Measurements from ENCODE around the gene ATP9B.

Gene ATP9B

DNA sequence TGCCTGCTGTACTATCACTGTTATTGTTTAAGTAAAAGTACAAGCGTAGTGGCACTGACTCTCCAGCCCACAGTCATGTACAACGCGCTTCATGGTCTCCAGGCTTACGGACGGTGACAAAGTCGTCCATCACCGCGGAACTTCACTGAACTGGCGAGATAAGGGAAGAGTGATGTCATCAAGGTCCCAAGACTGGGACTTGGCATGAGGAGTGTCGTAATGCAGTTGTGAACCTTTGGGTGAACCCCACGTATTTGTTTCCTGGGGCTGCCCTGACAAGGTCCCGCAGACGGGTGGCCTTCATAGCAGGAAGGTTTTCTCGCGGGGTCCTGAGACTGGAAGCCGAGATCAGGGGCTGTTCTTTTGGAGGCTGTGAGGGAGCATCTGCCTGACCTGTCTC, 343.8 kb downstream of the ATP9B start:
- DNase-seq (ENCODE audit: low spot score): no peak

DNA sequence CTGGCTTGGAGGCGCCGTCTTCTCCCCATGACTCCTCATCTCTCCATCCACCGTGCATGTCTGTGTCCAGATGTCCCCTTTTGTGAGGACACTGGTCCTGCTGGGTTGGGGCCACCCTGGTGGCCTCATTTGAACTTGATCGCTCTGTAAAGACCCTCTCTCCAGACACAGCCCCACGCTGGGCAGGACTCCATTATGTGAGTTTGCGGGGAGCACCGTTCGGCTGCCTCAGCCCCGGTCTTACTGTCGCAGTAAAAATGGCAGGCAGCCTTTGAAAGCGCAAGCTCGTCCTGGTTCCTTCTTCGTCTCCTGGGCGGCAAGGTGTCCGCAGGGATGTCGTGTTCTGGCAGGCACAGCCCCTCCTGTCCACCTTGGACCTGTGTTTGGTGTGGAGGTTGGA, 344.2 kb downstream of the ATP9B start:
- no peak for DNase-seq (ENCODE audit: low spot score)

DNA sequence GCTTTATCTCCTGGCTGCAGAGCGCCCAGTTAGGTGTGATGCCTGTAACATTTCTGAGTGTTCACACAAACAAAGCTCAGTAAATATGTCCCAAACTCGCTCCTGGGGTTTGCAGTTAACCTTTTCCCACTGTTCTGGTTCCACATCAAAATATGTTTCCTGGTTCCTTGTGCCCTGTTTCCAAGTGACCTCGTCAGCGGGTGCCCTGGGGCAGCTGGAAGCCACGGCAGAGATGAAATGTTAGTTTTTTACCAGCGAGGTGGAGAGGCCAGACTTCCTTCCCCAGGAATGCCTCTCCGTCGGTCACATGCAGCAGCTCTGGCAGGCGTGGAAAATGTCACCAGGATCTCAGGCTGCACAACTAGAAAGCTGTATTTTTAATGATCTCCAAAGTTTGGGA, 344.7 kb downstream of the ATP9B start:
- DNase-seq (ENCODE audit: low spot score): no peak

DNA sequence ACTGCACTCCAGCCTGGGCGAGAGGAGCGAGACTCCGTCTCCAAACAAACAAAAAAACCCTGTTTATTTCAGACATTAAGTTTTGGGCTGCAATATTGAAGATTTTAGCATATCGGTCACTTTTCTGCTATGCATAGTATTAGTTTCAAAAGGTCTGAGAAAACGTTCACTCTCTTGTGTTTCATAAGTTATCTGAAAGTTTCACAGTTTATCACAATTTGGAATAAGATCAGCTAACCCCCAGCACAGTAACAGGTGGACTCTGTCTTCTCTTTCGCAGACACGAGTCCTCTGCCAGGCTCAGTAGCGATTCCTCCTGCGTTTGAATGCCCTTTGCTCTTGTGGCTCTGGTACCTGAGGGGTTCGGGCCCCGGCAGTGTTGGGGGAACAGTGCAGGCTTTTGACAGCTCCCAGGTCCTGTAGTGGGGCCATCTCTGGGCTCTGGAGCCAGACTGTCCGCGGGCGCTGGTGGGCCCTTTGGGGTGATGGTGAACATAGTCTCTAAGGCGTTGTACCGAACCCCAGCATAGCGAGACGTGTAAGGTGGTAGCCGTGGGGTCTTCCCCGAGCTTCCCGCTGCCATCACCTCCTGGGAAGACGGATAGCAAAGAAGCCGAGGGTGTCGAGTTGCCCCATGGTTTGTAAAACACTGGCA, 347.0 kb downstream of the ATP9B start:
- DNase-seq (ENCODE audit: low spot score): no peak

DNA sequence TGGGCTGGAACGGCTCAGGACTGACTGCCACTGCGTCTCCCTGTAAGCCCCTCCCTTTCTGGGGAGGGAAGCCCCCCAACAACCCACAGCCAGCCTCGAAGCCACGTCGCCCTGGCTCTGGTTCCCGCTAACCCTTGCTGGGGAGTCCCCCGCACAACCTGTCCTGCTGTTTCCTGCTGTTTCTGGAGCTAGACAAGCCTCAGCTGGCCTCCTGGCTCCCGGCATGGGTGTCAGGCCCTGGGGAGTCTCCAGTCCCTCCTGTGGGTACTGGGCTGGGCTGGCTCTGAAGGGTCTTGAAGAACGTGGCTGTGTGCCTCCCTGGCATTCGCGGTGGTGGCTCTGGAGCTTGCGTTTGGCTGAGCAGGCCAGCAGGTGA, 347.5 kb downstream of the ATP9B start:
- no peak for DNase-seq (ENCODE audit: low spot score)

DNA sequence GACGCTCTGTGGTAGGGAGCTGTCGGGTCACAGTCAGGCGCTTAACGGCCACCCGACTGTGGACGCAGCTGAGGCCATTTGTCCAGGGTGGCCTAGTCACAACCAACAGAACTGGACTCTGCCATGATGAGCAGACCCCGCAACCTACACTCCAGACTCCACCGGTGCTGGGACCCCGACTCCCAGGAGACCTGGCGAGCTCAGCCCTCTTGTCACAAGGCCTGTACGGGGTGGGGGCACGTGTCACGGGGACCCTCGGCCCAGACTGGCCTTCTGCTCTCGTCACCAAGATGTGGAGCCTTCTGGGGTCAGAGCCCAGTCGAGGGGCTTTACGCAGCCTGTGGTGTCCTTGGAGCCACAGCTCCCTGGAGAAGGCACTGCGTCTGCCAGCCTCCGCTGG, 349.0 kb downstream of the ATP9B start:
- DNase-seq (ENCODE audit: low spot score): no peak

DNA sequence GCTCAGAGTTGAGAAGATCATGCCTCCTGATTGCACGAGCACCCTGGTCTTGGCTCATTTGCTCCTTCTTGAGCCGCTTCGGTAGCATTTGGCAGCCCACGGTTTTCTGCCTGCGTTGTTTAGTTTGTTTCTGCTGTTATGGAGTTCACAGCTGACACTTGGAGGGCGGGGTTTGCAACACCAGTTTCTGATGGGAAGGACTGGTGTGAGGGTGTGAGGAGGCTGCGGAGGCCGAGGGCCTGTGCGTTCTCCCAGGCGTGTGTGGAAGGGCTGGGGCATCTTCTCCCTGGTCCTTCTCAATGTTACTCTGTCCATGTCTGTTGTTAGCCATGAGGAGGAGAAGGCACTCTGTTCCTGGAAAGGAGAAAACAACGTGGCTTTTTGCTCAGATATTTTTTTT, 349.4 kb downstream of the ATP9B start:
- no peak for DNase-seq (ENCODE audit: low spot score)

DNA sequence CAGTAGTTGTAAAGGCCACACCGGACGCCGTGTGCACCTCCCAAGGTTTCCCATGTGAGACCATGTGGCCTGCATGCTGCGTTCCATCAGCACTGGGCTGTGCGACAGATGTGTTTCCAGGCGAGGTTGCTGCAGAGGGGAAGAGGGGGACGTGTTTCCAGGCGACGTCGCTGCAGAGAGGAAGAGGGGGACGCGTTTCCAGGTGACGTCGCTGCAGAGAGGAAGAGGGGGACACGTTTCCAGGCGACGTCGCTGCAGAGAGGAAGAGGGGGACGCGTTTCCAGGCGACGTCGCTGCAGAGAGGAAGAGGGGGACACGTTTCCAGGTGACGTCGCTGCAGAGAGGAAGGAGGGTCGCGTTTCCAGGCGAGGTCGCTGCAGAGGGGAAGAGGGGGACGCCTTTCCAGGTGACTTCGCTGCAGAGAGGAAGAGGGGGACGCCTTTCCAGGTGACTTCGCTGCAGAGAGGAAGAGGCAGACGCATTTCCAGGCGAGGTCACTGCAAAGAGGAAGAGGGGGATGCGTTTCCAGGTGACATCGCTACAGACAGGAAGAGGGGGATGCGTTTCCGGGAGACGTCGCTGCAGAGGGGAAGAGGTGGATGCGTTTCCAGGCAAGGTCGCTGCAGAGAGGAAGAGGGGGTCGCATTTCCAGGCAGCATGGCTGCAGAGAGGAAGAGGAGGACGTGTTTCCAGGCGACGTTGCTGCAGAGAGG, 351.0 kb downstream of the ATP9B start:
- DNase-seq (ENCODE audit: low spot score): no peak

DNA sequence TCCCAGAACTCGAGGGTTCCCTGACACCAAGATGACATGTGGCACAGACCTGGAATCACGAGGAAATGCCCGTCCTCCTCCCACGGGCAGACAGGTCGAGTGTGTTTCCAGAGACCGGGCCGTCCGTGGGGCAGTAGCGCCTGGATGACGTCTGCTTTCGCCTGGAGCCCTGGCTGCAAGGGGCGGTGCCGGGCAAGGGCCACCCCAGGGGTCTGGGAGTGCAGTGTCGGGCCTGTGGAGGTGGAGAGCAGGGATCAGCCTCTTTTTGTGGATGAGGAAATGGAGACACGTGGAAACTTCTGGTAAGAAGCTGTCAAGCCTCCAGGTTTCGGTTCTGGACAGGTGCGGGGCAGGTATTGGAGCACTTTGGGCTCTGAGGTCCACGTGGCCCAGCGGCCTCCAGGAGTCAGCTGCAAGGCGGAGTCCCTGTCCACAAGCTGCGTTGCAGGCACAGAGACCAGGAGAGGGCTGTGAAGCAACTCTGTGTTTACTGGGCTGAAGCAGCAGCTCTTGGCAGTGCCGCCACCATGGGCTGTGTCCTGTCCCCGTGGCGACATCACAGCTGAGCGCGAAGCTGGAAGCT, 352.2 kb downstream of the ATP9B start:
- DNase-seq (ENCODE audit: low spot score): no peak

DNA sequence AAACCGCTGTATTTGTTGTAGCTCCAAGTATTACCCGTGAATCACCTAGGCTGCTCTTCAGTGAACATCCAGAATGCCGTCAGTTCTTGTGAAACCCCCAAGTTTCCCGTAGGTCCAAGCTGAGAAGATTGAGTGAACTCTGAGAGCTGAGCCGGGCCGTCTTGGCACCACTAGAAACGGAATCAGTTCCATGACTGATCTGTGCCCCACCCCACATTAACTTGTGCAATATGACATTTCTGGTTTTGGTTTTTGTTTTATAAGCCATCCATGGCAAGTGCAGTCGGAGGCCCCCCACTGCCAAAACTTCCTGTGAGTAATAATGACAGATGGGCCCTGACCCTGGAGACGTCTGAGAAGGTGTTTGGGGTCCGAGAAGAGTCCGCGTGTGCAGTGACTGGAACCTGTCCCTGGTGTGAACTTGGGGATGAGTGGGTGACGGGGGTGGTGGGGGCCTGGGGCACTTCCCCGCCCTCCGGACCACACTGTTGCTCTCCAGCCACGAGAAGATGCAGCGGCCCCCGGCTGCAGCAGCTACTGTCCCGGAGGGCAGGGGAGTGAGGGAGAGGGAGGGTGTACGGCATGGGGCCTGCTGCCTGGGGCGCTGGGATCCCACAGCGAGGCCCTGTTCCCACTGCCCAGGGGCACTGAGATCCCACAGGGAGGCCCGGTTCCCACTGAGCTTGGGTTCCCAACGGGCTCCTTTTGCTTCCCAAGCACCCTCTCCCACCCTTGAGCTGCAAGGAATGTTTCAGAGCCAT, 353.0 kb downstream of the ATP9B start:
- DNase-seq (ENCODE audit: low spot score): no peak

DNA sequence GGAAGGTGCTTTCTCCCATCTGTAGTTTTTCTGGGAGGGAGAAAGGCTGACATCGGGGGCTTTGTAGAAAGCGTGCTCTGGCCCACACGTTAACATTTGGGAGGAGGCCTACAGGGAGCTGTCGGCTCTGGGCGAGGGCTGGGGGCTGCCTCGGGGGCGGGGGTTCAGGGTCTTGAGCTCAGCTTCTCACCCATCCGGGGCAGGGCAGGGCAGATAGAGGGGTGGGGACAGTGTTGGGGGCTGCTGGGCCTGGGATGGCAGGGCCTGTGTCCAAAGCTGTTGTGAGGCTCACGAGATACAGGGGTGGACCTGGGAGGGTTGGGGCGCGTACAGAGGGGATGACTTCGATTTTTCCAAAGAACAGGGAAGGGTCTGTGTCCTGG, 353.6 kb downstream of the ATP9B start:
- no peak for DNase-seq (ENCODE audit: low spot score)

DNA sequence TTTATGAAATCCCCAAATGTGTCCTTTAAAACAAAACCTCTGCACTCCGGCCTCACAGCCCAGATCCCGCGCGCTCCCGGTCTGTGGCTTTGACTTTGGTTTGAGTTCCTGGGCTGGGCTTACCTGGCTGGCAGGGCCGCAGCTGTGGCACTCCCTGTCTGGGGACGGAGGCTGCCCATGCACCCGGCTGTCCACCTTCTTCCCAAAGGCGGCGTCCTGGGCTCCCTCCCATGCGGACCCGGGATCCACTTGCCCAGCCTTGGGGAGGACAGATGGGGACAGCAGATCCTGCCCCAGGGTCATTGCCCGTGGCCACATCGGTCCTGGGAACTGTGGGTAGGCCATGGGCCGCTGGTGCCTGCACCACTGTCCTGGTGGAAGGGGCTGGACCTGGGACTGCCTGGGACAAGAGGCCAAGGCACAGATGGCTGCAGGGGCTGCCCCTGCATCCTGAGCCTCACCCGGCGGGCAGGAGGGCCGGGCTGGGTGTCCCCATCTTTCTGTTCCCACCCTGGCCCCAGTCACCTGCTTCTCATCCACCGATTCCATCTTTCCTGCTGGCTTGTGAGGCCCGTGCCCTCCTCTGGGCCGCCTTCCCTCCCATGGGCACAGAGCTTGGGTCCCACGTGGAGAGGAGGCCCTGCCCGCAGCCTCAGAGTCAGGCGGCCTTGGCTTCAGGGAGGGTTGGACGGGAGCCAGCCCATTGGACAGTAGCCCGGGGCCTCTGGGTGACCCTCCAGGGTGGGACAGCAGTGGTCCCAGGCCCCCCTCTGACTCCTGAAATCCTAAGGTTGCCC, 354.2 kb downstream of the ATP9B start:
- no peak for DNase-seq (ENCODE audit: low spot score)

DNA sequence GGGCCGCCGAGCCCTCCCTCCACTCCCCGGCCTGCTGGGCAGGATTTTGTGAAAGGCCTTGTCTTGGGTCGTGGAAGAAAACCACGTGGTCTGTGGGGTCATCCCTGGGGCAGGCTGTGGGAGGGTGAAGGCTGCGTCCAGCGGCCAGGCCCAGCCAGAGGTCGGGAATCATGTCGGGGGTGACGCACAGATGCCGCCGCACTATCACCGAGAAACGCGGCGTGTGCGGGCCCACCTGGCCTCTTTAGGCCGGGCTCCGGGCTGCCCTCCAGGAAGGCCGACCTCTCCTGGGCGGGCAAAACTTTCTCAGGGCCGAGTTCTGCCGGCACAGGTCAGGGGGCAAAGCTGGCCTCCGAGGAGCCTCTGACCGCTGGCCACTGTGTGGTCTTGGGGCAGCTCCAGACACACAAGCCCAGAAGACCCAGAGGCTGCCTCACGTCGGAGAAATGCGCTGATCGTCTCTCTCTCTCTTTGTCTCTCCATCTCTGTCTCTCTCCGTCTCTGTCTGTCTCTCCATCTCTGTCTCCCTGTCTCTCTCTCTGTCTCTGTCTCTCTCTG, 354.9 kb downstream of the ATP9B start:
- DNase-seq (ENCODE audit: low spot score): no peak

DNA sequence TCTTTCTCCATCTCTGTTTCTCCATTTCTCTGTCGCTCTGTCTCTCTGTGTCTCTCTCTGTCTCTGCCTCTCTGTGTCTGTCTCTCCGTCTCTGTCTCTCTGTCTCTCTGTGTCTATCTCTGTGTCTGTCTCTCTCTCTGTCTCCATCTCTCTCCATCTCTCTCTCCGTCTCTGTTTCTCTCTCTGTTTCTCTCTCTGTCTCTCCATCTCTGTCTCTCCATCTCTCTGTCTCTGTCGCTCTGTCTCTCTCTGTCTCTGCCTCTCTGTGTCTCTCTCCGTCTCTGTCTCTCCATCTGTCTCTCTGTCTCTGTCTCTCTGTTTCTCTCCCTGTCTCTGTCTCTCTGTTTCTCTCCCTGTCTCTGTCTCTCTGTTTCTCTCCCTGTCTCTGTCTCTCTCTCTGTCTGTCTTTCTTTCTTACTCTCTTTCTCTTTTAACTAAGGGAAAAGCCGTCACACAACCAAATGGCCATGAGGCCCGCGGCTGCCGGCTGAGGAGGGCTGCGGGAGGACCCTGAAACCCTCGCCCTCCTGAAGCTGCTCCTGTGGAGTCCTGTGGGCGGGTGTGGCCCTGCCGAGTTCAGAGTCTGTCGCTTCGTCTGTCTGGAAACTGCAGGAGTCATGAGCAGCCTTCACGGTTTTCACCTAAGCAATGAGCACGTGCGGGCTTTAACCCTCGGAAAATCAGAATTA, 355.8 kb downstream of the ATP9B start:
- DNase-seq (ENCODE audit: low spot score): no peak

DNA sequence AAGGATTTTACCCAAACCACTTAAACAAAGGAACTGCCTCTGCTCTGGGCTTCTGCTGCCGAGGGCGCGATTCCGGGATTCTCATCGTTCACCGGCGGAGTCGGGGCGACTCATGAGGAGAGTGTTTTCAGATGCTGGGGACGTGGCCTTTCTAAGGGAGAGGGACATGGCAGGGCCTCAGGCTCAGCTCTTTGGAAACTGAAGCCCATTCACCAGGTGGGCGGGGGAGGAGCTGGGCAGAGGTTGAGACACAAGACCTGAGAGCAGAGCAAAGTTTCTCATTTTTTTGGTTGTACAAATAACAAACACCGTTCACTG, 356.3 kb downstream of the ATP9B start:
- no peak for DNase-seq (ENCODE audit: low spot score)

DNA sequence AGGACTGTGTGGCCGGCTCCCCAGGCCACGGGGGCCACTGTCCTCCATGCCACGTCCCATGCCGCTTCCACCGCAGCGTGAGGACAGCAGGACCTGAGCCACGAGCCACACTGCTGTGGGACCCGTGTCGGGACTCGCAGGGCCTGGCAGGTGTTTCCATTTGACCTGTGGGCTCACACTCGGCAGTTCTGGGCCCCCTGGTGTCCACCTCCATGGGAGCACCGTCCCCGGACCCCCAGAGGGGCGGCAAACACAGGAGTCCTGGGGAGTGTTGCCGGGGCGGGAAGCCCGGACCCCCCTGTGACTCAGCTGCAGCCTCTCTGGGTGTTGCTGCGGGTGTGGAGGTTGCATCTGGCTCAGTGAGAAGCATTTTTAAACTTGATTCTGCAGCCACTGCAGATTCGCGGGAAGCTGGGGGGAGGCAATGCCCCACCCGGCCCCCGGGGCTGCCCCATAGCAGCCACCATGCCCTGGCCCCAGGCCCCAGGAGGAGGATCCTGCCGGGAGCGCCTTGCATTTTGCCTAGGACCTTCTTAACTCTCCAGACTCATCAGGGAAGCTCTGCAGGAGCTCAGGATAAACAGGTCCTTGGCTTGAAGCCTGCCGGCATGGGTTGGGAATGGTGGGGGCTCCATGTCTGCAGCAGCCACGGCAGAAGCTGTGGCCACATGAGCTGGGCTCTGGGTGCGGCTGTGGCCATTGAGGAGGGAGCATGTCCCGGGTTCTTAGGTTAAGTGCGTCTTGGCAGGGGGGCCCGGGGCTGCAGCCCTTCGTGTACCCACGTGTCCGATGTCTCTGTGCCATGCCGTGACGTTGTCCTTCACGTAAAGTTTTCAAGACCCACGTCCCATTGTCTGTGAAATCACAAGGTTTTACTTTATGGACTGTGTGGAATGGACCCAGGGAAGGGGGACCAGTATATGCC, 357.4 kb downstream of the ATP9B start:
- DNase-seq (ENCODE audit: low spot score): no peak

DNA sequence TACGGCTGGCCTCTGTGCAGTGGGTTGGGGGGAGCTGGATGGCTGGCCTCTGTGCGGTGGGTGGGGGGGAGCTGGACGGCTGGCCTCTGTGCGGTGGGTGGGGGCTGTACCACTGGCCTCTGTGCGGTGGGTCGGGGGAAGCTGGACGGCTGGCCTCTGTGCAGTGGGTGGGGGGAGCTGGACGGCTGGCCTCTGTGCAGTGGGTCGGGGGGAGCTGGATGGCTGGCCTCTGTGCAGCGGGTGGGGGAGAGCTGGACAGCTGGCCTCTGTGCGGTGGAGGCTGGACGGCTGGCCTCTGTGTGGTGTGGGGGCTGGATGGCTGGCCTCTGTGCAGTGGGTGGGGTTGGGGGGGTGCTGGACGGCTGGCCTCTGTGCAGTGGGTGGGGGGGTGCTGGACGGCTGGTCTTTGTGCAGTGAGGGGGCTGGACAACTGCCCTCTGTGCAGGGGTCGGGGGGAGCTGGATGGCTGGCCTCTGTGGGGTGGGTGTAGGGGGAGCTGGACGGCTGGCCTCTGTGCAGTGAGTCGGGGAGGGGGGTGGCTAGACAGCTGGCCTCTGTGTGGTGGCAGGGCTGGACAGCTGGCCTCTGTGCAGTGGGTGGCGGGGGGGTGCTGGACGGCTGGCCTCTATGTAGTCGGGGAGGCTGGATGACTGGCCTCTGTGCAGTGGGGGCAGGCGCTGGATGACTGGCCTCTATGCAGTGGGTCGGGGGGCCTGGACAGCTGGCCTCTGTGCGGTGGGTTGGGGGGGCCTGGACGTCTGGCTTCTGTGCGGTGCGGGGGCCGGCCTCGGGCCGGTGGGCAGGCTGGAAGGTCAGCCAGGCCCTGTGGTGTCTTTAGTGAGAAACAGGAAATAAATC, 358.4 kb downstream of the ATP9B start:
- no peak for DNase-seq (ENCODE audit: low spot score)

All from Ammon's horn (tissue), 1 donor.